ENCODE results near the gene PGP. TPM values are rescaled to one million over a fixed set of nuclear protein-coding genes. Genes with fewer than 3 reads are reported as not detected.

Gene PGP
- total RNA-seq, 4 donors from 2014 or later, result 2.6 to 14.4 (median 10.4) TPM

DNA sequence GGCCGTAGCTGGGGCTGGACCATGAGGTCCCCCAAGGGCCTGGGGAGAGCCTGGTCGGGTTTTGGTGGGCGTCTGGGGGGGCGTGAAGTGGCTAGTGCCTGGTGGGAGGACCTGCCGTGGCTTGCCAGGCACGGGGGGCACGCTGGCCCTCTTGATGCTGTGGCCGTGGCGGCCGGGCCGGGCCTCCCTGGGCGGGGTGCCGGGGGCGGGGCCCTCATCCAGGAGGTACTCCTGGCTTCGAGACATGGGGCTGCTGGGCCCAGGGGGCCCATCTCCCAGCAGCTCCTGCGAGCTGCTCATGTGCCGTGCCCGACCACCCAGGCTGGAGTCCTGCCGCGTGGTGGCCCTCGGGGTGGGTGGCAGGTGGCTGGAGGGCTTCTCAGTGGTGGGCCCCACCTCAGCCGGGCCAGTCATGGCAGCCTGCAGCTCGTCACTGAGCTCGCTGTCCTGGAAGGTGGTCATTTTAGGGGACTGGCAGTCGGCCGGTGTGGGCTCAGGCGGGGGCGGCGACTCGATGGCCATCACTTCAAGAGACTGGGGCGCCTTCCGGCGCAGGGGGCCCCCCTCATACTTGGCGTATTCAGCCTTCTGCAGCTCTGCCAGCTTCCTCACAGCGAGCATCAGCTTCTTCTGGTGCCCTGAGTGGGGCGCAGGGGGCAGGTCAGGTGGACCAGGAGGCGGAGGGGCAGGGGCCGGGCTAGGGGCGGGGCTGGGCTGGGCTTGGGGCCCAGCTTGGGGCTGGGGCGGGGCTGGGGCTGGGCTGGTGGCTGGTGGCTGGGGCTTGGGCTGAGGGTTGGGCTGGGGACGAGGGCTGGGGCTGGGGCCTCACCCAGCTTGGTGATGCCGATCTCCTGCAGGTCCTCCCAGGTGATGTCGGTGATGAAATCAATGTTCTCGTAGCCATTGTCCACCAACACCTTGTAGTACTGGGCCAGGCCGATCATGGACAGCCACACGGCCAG, 33.4 kb downstream of the PGP start:
- TF ChIP-seq, protein P1, sequence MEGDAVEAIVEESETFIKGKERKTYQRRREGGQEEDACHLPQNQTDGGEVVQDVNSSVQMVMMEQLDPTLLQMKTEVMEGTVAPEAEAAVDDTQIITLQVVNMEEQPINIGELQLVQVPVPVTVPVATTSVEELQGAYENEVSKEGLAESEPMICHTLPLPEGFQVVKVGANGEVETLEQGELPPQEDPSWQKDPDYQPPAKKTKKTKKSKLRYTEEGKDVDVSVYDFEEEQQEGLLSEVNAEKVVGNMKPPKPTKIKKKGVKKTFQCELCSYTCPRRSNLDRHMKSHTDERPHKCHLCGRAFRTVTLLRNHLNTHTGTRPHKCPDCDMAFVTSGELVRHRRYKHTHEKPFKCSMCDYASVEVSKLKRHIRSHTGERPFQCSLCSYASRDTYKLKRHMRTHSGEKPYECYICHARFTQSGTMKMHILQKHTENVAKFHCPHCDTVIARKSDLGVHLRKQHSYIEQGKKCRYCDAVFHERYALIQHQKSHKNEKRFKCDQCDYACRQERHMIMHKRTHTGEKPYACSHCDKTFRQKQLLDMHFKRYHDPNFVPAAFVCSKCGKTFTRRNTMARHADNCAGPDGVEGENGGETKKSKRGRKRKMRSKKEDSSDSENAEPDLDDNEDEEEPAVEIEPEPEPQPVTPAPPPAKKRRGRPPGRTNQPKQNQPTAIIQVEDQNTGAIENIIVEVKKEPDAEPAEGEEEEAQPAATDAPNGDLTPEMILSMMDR (IDR thresholded peaks at IDR 0.05), result no peak
- TF ChIP-seq POLR2A (IDR thresholded peaks at IDR 0.05), result no peak
- H3K27me3 ChIP-seq, result no peaks in the 10 kb centered on the region
- intact Hi-C loops (cut with DNase I; ENCODE audit: low total_unique reads), result no loop called here
- no peaks in the 10 kb centered on the region for H3K4me1 ChIP-seq
- no peaks in the 10 kb centered on the region for H3K36me3 ChIP-seq
- DNase-seq, result no peak
- H3K4me3 ChIP-seq, result no peak overlapping the region
- no peaks in the 10 kb centered on the region for H3K9me3 ChIP-seq
- H3K27ac ChIP-seq, result no peak overlapping the region

DNA sequence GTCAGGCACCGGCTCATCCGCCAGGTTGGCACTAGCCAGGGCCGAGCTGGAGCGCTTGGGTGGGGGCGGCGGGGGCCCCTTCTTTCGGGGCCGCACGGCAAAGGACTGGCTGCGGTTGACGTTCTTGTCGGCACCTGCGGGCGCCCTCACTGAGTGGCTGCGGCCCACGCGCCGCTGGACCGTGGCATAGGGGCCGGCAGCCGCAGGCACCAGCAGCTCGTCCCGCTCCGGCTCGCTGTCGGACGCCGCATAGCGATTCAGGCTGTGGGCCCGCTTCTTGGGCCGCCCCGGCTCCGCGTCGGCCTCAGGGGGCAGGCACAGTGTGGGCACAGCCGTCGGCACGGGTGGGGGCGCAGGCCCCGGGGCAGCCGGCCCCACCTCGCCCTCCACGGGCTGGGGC, 34.2 kb downstream of the PGP start:
- intact Hi-C loops (cut with DNase I; ENCODE audit: low total_unique reads), result no loop called here
- Histone ChIP-seq H3K36me3 (no peaks in the 10 kb centered on the region), H3K27ac (no peak overlapping the region), H3K9me3 (no peaks in the 10 kb centered on the region), H3K4me3 (no peak overlapping the region), H3K4me1 (no peaks in the 10 kb centered on the region), H3K27me3 (no peaks in the 10 kb centered on the region)
- DNase-seq, result no peak
- TF ChIP-seq, protein P1 (IDR thresholded peaks at IDR 0.05), result no peak
- TF ChIP-seq POLR2A (IDR thresholded peaks at IDR 0.05), result no peak

DNA sequence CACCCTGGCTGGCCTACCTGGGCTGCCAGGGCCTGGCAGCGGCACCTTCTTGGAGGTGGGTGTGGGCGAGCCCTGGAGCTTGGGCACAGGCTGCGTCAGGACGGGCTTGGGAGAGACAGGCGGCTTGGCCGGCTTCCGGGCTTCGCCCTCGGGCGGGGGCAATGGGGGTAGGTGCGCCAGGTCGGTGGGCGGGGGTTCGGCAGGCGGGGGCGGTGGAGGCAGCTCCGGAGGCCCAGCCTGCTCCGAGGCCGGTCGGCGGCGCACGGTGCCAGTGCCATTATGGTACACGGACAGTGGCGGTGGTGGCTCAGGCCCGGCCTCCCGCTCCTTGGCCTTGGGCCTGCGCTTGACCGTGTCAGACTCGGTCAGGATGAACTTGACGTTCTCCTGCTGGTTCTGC, 35.1 kb downstream of the PGP start:
- no peak for DNase-seq

DNA sequence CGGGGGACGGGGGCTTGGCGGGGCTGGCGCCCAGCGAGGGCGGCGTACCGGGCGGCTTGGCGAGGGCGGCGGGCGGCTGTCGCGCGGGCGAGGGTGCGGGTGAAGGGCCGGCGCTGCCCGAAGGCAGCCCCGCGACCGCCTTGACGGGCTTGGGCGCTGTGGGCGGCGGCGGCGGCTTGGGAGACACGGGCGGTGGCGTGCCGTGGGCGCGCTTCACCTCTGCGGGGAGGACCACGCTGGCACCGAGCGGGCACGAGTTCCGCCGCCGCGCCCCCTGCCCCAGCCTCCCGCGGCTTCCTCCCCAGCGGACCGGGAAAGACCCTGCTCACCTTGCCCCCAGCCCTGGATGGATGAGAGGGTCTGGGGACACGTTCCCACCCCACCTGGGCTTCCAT, 35.5 kb downstream of the PGP start:
- Histone ChIP-seq H3K4me3 (no peak overlapping the region), H3K4me1 (no peaks in the 10 kb centered on the region), H3K36me3 (no peaks in the 10 kb centered on the region), H3K27me3 (no peaks in the 10 kb centered on the region), H3K9me3 (no peaks in the 10 kb centered on the region), H3K27ac (no peak overlapping the region)
- TF ChIP-seq, protein P1 (IDR thresholded peaks at IDR 0.05), result no peak
- no peak for TF ChIP-seq POLR2A (IDR thresholded peaks at IDR 0.05)
- intact Hi-C loops (cut with DNase I; ENCODE audit: low total_unique reads), result no loop called here
- DNase-seq, result no peak

More for the DNA sequence above, 35.1 kb downstream of the PGP start:
- H3K4me1 ChIP-seq, result no peaks in the 10 kb centered on the region
- TF ChIP-seq, protein P1 (IDR thresholded peaks at IDR 0.05), result no peak
- TF ChIP-seq POLR2A (IDR thresholded peaks at IDR 0.05), result no peak
- H3K27ac ChIP-seq, result no peak overlapping the region
- H3K9me3 ChIP-seq, result no peaks in the 10 kb centered on the region
- no peaks in the 10 kb centered on the region for H3K27me3 ChIP-seq
- no peaks in the 10 kb centered on the region for H3K36me3 ChIP-seq
- intact Hi-C loops (cut with DNase I; ENCODE audit: low total_unique reads), result no loop called here
- H3K4me3 ChIP-seq, result no peak overlapping the region

DNA sequence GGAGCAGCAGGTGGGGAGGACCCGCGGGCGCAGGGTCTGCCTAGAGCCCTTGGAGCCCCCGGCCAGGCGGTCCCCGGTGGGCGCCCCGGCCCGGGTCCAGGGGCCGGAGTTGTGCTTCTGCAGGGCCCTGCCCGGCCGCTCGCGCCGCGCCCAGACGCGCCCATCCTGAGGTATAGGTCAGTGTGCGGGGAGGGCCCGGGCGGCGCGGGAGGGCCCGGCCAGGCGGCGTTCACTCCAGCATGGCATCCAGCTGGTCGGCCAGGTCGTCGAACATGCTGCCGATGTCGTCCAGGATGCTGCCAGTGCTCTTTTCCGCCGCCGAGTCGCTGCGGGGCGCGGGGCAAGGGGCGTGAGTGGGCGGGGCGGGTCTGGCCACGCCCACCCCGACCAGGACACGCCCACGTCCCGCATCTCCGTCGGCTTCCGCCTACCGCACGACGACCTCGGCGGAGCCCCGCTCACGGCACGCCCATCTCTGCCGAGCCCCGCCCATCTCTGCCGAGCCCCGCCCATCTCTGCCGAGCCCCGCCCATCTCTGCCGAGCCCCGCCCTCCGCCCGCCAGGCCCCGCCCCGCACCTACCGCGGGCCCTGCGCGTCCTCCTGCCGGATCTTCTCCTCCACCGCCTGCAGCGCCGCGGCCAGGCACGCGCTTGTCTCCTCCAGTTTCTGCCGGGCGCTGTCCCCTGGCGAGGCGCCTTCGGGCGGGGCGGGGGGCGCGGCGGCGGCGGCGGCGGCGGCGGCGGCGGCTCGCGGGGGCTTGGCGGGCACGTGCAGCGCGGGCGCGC, 36.1 kb downstream of the PGP start:
- H3K27me3 ChIP-seq, result no peaks in the 10 kb centered on the region
- no peak for DNase-seq
- no peak overlapping the region for H3K4me3 ChIP-seq
- no peak for TF ChIP-seq POLR2A (IDR thresholded peaks at IDR 0.05)
- TF ChIP-seq, protein P1 (IDR thresholded peaks at IDR 0.05), result no peak
- H3K27ac ChIP-seq, result no peak overlapping the region
- intact Hi-C loops (cut with DNase I; ENCODE audit: low total_unique reads), result no loop called here
- H3K36me3 ChIP-seq, result no peaks in the 10 kb centered on the region
- H3K9me3 ChIP-seq, result no peaks in the 10 kb centered on the region
- H3K4me1 ChIP-seq, result no peaks in the 10 kb centered on the region

All from uterus (tissue), 4 donors.